WTC11 (cell line): ENCODE measurements around the gene PRR23E. TPM values are rescaled to one million over a fixed set of nuclear protein-coding genes. Genes with fewer than 3 reads are reported as not detected.

ENCODE experiments used
- ATAC-seq: fragments of 200-7000 bp; cut with Tn5 transposase; 2 replicates; pipeline ENCODE4 v1.10.0; 2021; ENCODE audit warnings: mild to moderate bottlenecking, moderate library complexity
- CTCF ChIA-PET: fragments of 300-600 bp; sonication (Branson Sonifier 250); formaldehyde crosslinking; loops from one replicate; lab custom pipeline; 2021; ENCODE audit warnings: antibody characterized with exemption; lab: Charles Lee
- POLR2A ChIA-PET: fragments of 350-600 bp; sonication (Branson Sonifier 250); formaldehyde crosslinking; loops from one replicate; lab custom pipeline; 2021; ENCODE audit warnings: antibody characterized with exemption; lab: Charles Lee
- DNase-seq: peaks from one replicate; pipeline ENCODE4 v3.0.0; 2021; ENCODE audit warnings: low spot score
- H3K27ac Mint-ChIP-seq: 2 replicates; pipeline ENCODE4 v1.8.0; 2021; ENCODE audit warnings: mixed read lengths
- H3K27me3 Mint-ChIP-seq: 2 replicates; pipeline ENCODE4 v1.8.0; 2021; ENCODE audit warnings: low read depth, mild to moderate bottlenecking, moderate library complexity, mixed read lengths
- H3K36me3 Mint-ChIP-seq: 2 replicates; pipeline ENCODE4 v1.8.0; 2021; ENCODE audit warnings: mixed read lengths
- H3K4me1 Mint-ChIP-seq: 2 replicates; pipeline ENCODE4 v1.8.0; 2022; ENCODE audit warnings: mixed read lengths
- H3K4me3 Mint-ChIP-seq: 2 replicates; pipeline ENCODE4 v1.8.0; 2021; ENCODE audit warnings: mild to moderate bottlenecking, moderate library complexity, mixed read lengths
- H3K9me3 Mint-ChIP-seq: 2 replicates; pipeline ENCODE4 v1.8.0; 2021; ENCODE audit warnings: mixed read lengths
- ATF1 ChIP-seq: sonication (generic); formaldehyde crosslinking; IDR thresholded peaks from 2 replicates; pipeline ENCODE4 v1.8.1; 2023; ENCODE audit warnings: mild to moderate bottlenecking, moderate library complexity, missing genetic modification reagents
- CBFB ChIP-seq: sonication (generic); formaldehyde crosslinking; IDR thresholded peaks from 2 replicates; pipeline ENCODE4 v1.8.1; 2022; ENCODE audit warnings: mild to moderate bottlenecking, low read depth, missing genetic modification reagents
- FOXJ3 ChIP-seq: sonication (generic); formaldehyde crosslinking; IDR thresholded peaks from 2 replicates; pipeline ENCODE4 v1.9.0; 2021; ENCODE audit warnings: missing genetic modification reagents, mild to moderate bottlenecking, borderline replicate concordance
- GABPB1 ChIP-seq: sonication (generic); formaldehyde crosslinking; IDR thresholded peaks from 2 replicates; pipeline ENCODE4 v1.8.1; 2023; ENCODE audit warnings: mild to moderate bottlenecking, missing genetic modification reagents
- GRHL2 ChIP-seq: fragments of 250-450 bp; sonication (Bioruptor Pico); IDR thresholded peaks from 2 replicates; pipeline ENCODE4 v1.8.0; 2022; ENCODE audit warnings: mild to moderate bottlenecking, moderate library complexity; ENCODE audit not compliant: insufficient replicate concordance, severe bottlenecking
- JUN ChIP-seq: sonication (generic); formaldehyde crosslinking; IDR thresholded peaks from 2 replicates; pipeline ENCODE4 v1.8.0; 2023; ENCODE audit warnings: mild to moderate bottlenecking, missing genetic modification reagents
- MXD4 ChIP-seq: fragments of 250-450 bp; sonication (Bioruptor Pico); IDR thresholded peaks from 2 replicates; pipeline ENCODE4 v1.8.0; 2021; ENCODE audit warnings: mild to moderate bottlenecking, moderate library complexity, borderline replicate concordance
- NFATC4 ChIP-seq: fragments of 250-450 bp; sonication (Bioruptor Pico); IDR thresholded peaks from 2 replicates; pipeline ENCODE4 v1.9.0; 2021; ENCODE audit warnings: mild to moderate bottlenecking
- NFE2L1 ChIP-seq: sonication (generic); formaldehyde crosslinking; IDR thresholded peaks from 2 replicates; pipeline ENCODE4 v1.8.1; 2023; ENCODE audit warnings: missing genetic modification reagents
- NR3C1 ChIP-seq: sonication (generic); formaldehyde crosslinking; conservative IDR thresholded peaks from 2 replicates; pipeline ENCODE4 v1.8.1; 2023; ENCODE audit warnings: low read depth, mild to moderate bottlenecking, missing genetic modification reagents
- SP1 ChIP-seq: sonication (generic); formaldehyde crosslinking; conservative IDR thresholded peaks from 2 replicates; pipeline ENCODE4 v1.8.1; 2022; ENCODE audit warnings: missing genetic modification reagents
- TEAD4 ChIP-seq: sonication (generic); formaldehyde crosslinking; IDR thresholded peaks from 2 replicates; pipeline ENCODE4 v1.8.0; 2022; ENCODE audit warnings: mild to moderate bottlenecking, missing genetic modification reagents
- ZNF121 ChIP-seq: sonication (generic); formaldehyde crosslinking; IDR thresholded peaks from 2 replicates; pipeline ENCODE4 v1.8.0; 2023; ENCODE audit warnings: missing genetic modification reagents
- ZNF232 ChIP-seq: sonication (generic); formaldehyde crosslinking; IDR thresholded peaks from 2 replicates; pipeline ENCODE4 v1.8.0; 2022; ENCODE audit warnings: mild to moderate bottlenecking, missing genetic modification reagents
- ZNF263 ChIP-seq: sonication (generic); formaldehyde crosslinking; IDR thresholded peaks from 2 replicates; pipeline ENCODE4 v1.8.1; 2022; ENCODE audit warnings: low read depth, mild to moderate bottlenecking, moderate library complexity, missing genetic modification reagents
- ZNF317 ChIP-seq: sonication (generic); formaldehyde crosslinking; IDR thresholded peaks from 2 replicates; pipeline ENCODE4 v1.8.1; 2023; ENCODE audit warnings: low read depth, mild to moderate bottlenecking, moderate library complexity, missing genetic modification reagents, borderline replicate concordance
- ZNF416 ChIP-seq: fragments of 250-450 bp; sonication (Bioruptor Pico); IDR thresholded peaks from 2 replicates; pipeline ENCODE4 v1.9.0; 2021; ENCODE audit warnings: mild to moderate bottlenecking, inconsistent platforms
- total RNA-seq: library from RNA; stranded (reverse); gene quantifications from 3 replicates; pipeline ENCODE4 v1.2.3, GENCODE V29; 2021
- TF ChIP-seq, protein P1 (sequence below): sonication (generic); formaldehyde crosslinking; IDR thresholded peaks from 2 replicates; pipeline ENCODE4 v1.8.1; 2023; ENCODE audit warnings: mild to moderate bottlenecking, missing genetic modification reagents
- TF ChIP-seq, protein P2 (sequence below): sonication (generic); formaldehyde crosslinking; IDR thresholded peaks from 2 replicates; pipeline ENCODE4 v1.8.1; 2023; ENCODE audit warnings: mild to moderate bottlenecking, missing genetic modification reagents, moderate library complexity
- TF ChIP-seq, protein P3 (sequence below): sonication (generic); formaldehyde crosslinking; IDR thresholded peaks from 2 replicates; pipeline ENCODE4 v1.8.1; 2023; ENCODE audit warnings: mild to moderate bottlenecking, missing genetic modification reagents
- TF ChIP-seq, protein P4 (sequence below): sonication (generic); formaldehyde crosslinking; IDR thresholded peaks from 2 replicates; pipeline ENCODE4 v1.8.1; 2023; ENCODE audit warnings: mild to moderate bottlenecking, moderate library complexity, missing genetic modification reagents
- TF ChIP-seq, protein P5 (sequence below): sonication (generic); formaldehyde crosslinking; IDR thresholded peaks from 2 replicates; pipeline ENCODE4 v1.8.0; 2022; ENCODE audit warnings: mild to moderate bottlenecking, missing genetic modification reagents
- TF ChIP-seq, protein P6 (sequence below): sonication (generic); formaldehyde crosslinking; IDR thresholded peaks from 2 replicates; pipeline ENCODE4 v1.8.1; 2023; ENCODE audit warnings: mild to moderate bottlenecking, missing genetic modification reagents, moderate library complexity
- TF ChIP-seq, protein P7 (sequence below): sonication (generic); formaldehyde crosslinking; IDR thresholded peaks from 2 replicates; pipeline ENCODE4 v1.8.1; 2022; ENCODE audit warnings: missing genetic modification reagents, borderline replicate concordance

Gene PRR23E
- total RNA-seq, 1 experiment from 2014 or later = not detected

DNA sequence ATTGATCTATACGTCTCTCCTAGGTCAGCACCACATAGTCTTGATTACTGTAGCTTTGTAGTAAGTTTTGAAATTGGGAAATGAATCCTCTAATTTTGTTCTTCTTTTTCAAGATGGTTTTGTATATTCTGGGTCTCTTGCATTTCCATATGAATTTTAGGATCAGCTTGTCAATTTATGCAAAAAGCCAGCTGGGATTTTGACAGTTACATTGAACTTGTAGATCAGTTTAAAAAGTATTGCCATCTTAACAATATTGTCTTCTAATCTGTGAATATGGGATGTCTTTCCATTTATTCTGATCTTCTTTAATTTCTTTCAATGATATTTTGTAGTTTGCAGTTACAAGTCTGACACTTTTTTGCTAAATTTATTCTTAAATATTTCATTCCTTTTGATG, 5.6 kb upstream of the PRR23E start:
- no peaks in the 10 kb centered on the region for H3K27me3 Mint-ChIP-seq
- H3K4me1 Mint-ChIP-seq = peaks cover 6% of the 10 kb centered on the region
- DNase-seq (no peak), ATAC-seq (no peak)
- CTCF ChIA-PET = no interaction called here
- H3K27ac Mint-ChIP-seq = no peak overlapping the region
- H3K9me3 Mint-ChIP-seq = peaks cover 17% of the 10 kb centered on the region
- no peaks in the 10 kb centered on the region for H3K36me3 Mint-ChIP-seq
- TF ChIP-seq ZNF121 (CRISPR knock-in tag) (no peak), ZNF416 (no peak), NFATC4 (CRISPR knock-in tag) (no peak), ZNF263 (CRISPR knock-in tag) (no peak), CBFB (no peak), NFE2L1 (CRISPR knock-in tag) (no peak), GABPB1 (no peak), SP1 (CRISPR knock-in tag) (no peak), ZNF317 (CRISPR knock-in tag) (no peak), GRHL2 (no peak), TEAD4 (CRISPR knock-in tag) (no peak)
- TF ChIP-seq, protein P1, sequence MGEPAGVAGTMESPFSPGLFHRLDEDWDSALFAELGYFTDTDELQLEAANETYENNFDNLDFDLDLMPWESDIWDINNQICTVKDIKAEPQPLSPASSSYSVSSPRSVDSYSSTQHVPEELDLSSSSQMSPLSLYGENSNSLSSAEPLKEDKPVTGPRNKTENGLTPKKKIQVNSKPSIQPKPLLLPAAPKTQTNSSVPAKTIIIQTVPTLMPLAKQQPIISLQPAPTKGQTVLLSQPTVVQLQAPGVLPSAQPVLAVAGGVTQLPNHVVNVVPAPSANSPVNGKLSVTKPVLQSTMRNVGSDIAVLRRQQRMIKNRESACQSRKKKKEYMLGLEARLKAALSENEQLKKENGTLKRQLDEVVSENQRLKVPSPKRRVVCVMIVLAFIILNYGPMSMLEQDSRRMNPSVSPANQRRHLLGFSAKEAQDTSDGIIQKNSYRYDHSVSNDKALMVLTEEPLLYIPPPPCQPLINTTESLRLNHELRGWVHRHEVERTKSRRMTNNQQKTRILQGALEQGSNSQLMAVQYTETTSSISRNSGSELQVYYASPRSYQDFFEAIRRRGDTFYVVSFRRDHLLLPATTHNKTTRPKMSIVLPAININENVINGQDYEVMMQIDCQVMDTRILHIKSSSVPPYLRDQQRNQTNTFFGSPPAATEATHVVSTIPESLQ (CRISPR knock-in tag) = no peak
- TF ChIP-seq, protein P2, sequence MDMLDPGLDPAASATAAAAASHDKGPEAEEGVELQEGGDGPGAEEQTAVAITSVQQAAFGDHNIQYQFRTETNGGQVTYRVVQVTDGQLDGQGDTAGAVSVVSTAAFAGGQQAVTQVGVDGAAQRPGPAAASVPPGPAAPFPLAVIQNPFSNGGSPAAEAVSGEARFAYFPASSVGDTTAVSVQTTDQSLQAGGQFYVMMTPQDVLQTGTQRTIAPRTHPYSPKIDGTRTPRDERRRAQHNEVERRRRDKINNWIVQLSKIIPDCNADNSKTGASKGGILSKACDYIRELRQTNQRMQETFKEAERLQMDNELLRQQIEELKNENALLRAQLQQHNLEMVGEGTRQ = no peak
- no peak overlapping the region for H3K4me3 Mint-ChIP-seq
- POLR2A ChIA-PET = no interaction called here

DNA sequence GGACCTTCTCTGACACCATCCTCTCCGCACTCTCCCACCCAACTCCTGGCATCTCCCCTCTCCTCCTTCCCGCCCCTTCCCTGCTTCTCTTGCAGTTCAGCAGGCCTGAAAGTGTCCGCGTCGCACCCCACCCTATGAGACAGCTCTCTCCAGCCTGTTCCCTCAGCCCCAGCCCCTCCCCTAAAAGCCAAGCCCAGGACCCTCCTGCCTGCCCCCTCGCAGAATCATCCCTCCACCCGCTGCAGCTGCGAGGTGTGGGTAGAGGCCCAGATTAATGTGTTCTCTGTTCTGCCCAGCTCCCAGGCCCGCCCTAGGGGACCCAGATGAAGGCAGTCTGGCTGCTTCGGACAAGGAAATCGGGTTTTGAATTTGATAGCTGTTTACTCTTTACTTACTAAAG, 410 bp downstream of the PRR23E start:
- H3K4me1 Mint-ChIP-seq = peaks cover 6% of the 10 kb centered on the region
- no peak for DNase-seq
- no peaks in the 10 kb centered on the region for H3K36me3 Mint-ChIP-seq
- ATAC-seq = no peak
- CTCF ChIA-PET = no interaction called here
- peaks cover 13% of the 10 kb centered on the region for H3K9me3 Mint-ChIP-seq
- H3K27ac Mint-ChIP-seq = no peak overlapping the region
- peaks cover 3% of the 10 kb centered on the region; the same call in 1 of the 2 replicates for H3K27me3 Mint-ChIP-seq
- POLR2A ChIA-PET = no interaction called here
- H3K4me3 Mint-ChIP-seq = no peak overlapping the region
- TF ChIP-seq ATF1 (CRISPR knock-in tag) (no peak), FOXJ3 (no peak)
- TF ChIP-seq, protein P3, sequence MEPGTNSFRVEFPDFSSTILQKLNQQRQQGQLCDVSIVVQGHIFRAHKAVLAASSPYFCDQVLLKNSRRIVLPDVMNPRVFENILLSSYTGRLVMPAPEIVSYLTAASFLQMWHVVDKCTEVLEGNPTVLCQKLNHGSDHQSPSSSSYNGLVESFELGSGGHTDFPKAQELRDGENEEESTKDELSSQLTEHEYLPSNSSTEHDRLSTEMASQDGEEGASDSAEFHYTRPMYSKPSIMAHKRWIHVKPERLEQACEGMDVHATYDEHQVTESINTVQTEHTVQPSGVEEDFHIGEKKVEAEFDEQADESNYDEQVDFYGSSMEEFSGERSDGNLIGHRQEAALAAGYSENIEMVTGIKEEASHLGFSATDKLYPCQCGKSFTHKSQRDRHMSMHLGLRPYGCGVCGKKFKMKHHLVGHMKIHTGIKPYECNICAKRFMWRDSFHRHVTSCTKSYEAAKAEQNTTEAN = no peak
- TF ChIP-seq, protein P4, sequence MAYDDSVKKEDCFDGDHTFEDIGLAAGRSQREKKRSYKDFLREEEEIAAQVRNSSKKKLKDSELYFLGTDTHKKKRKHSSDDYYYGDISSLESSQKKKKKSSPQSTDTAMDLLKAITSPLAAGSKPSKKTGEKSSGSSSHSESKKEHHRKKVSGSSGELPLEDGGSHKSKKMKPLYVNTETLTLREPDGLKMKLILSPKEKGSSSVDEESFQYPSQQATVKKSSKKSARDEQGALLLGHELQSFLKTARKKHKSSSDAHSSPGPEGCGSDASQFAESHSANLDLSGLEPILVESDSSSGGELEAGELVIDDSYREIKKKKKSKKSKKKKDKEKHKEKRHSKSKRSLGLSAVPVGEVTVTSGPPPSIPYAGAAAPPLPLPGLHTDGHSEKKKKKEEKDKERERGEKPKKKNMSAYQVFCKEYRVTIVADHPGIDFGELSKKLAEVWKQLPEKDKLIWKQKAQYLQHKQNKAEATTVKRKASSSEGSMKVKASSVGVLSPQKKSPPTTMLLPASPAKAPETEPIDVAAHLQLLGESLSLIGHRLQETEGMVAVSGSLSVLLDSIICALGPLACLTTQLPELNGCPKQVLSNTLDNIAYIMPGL (CRISPR knock-in tag) = no peak

DNA sequence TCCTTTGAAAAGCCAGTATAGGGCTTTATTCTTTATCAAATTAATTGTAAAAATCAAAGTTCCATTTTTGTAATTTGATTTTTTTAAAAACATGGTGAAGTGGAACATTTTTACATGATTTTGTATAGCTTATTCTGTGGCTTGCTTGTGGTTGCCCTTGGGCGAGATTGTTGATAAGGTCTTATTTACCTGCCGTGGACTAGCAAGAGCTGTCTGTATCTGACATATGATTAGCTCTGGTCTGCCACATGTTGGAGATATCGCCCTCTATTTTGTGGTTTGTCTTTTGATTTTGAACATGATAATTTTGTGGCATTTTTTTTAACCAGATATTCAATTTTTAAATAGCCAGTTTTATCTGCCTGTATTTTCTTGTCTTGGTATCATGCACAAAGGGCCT, 844 bp downstream of the PRR23E start:
- H3K27ac Mint-ChIP-seq = no peak overlapping the region
- POLR2A ChIA-PET = no interaction called here
- ATAC-seq = no peak
- H3K4me3 Mint-ChIP-seq = no peak overlapping the region
- H3K9me3 Mint-ChIP-seq = peaks cover 13% of the 10 kb centered on the region
- peaks cover 6% of the 10 kb centered on the region for H3K4me1 Mint-ChIP-seq
- no peak for DNase-seq
- H3K27me3 Mint-ChIP-seq = peaks cover 3% of the 10 kb centered on the region; the same call in 1 of the 2 replicates
- no peaks in the 10 kb centered on the region for H3K36me3 Mint-ChIP-seq
- CTCF ChIA-PET = no interaction called here
- no peak for TF ChIP-seq ZNF121 (CRISPR knock-in tag)
- no peak for TF ChIP-seq ZNF232
- TF ChIP-seq MXD4 (CRISPR knock-in tag) = no peak
- TF ChIP-seq, protein P5, sequence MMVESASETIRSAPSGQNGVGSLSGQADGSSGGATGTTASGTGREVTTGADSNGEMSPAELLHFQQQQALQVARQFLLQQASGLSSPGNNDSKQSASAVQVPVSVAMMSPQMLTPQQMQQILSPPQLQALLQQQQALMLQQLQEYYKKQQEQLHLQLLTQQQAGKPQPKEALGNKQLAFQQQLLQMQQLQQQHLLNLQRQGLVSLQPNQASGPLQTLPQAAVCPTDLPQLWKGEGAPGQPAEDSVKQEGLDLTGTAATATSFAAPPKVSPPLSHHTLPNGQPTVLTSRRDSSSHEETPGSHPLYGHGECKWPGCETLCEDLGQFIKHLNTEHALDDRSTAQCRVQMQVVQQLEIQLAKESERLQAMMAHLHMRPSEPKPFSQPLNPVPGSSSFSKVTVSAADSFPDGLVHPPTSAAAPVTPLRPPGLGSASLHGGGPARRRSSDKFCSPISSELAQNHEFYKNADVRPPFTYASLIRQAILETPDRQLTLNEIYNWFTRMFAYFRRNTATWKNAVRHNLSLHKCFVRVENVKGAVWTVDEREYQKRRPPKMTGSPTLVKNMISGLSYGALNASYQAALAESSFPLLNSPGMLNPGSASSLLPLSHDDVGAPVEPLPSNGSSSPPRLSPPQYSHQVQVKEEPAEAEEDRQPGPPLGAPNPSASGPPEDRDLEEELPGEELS (CRISPR knock-in tag) = no peak
- no peak for TF ChIP-seq NR3C1 (CRISPR knock-in tag)
- TF ChIP-seq JUN = no peak
- TF ChIP-seq, protein P6, sequence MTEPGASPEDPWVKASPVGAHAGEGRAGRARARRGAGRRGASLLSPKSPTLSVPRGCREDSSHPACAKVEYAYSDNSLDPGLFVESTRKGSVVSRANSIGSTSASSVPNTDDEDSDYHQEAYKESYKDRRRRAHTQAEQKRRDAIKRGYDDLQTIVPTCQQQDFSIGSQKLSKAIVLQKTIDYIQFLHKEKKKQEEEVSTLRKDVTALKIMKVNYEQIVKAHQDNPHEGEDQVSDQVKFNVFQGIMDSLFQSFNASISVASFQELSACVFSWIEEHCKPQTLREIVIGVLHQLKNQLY (CRISPR knock-in tag) = no peak
- TF ChIP-seq, protein P7, sequence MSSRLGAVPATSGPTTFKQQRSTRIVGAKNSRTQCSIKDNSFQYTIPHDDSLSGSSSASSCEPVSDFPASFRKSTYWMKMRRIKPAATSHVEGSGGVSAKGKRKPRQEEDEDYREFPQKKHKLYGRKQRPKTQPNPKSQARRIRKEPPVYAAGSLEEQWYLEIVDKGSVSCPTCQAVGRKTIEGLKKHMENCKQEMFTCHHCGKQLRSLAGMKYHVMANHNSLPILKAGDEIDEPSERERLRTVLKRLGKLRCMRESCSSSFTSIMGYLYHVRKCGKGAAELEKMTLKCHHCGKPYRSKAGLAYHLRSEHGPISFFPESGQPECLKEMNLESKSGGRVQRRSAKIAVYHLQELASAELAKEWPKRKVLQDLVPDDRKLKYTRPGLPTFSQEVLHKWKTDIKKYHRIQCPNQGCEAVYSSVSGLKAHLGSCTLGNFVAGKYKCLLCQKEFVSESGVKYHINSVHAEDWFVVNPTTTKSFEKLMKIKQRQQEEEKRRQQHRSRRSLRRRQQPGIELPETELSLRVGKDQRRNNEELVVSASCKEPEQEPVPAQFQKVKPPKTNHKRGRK (CRISPR knock-in tag) = no peak
